DOHH2 (cell line): ENCODE data around the gene IFI35.

ENCODE experiments used
- H3F3A ChIP-seq: fragments of 200-600 bp; sonication (generic), shearing (Covaris generic); 2 replicates; pipeline ENCODE4 v1.6.0; 2016; ENCODE audit warnings: antibody characterized with exemption, mild to moderate bottlenecking; ENCODE audit not compliant: control insufficient read depth, insufficient read depth
- H3K27ac ChIP-seq: fragments of 200-600 bp; sonication (generic); 2 replicates; pipeline ENCODE4 v1.5.1; 2014; ENCODE audit warnings: low read depth, mild to moderate bottlenecking, low read length, moderate library complexity
- H3K27me3 ChIP-seq: fragments of 200-600 bp; sonication (generic); 2 replicates; pipeline ENCODE4 v1.6.1; 2014; ENCODE audit warnings: mild to moderate bottlenecking, low read length, mixed read lengths; ENCODE audit not compliant: control insufficient read depth
- H3K36me3 ChIP-seq: fragments of 200-600 bp; sonication (generic); 2 replicates; pipeline ENCODE4 v1.6.1; 2014; ENCODE audit warnings: mild to moderate bottlenecking, low read length, moderate library complexity, mixed read lengths; ENCODE audit not compliant: control insufficient read depth
- H3K4me1 ChIP-seq: fragments of 200-600 bp; sonication (generic); 2 replicates; pipeline ENCODE4 v1.6.1; 2014; ENCODE audit warnings: mild to moderate bottlenecking, low read length, mixed read lengths; ENCODE audit not compliant: control insufficient read depth
- H3K4me2 ChIP-seq: fragments of 200-600 bp; sonication (generic); 2 replicates; pipeline ENCODE4 v1.6.0; 2014; ENCODE audit warnings: mild to moderate bottlenecking, low read length, moderate library complexity
- H3K4me3 ChIP-seq: fragments of 200-600 bp; sonication (generic); 2 replicates; pipeline ENCODE4 v1.5.1; 2014; ENCODE audit warnings: mild to moderate bottlenecking, low read length, mixed read lengths
- H3K79me2 ChIP-seq: fragments of 200-600 bp; sonication (generic); 2 replicates; pipeline ENCODE4 v1.6.1; 2014; ENCODE audit warnings: mild to moderate bottlenecking, low read length, mixed read lengths; ENCODE audit not compliant: control insufficient read depth
- H3K9me2 ChIP-seq: fragments of 200-600 bp; sonication (generic); replicated peaks from 2 replicates; pipeline ENCODE4 v1.6.1; 2014; ENCODE audit warnings: mild to moderate bottlenecking, low read length, mixed read lengths; ENCODE audit not compliant: control insufficient read depth
- H3K9me3 ChIP-seq: fragments of 200-600 bp; sonication (generic); 2 replicates; pipeline ENCODE4 v1.6.1; 2014; ENCODE audit warnings: antibody characterized with exemption, low read length, mixed read lengths; ENCODE audit not compliant: control insufficient read depth, insufficient read depth
- H4K20me1 ChIP-seq: fragments of 200-600 bp; sonication (generic); 2 replicates; pipeline ENCODE4 v1.6.0; 2014; ENCODE audit warnings: low read depth, mild to moderate bottlenecking, antibody characterized with exemption, low read length, moderate library complexity; ENCODE audit not compliant: control insufficient read depth, insufficient read depth
- EZH2phosphoT487 ChIP-seq: fragments of 200-600 bp; sonication (generic); IDR thresholded peaks from 2 replicates; pipeline ENCODE4 v1.6.1; 2017; ENCODE audit warnings: borderline replicate concordance, mild to moderate bottlenecking, antibody characterized with exemption, low read length, moderate library complexity, mixed read lengths
- TF ChIP-seq, protein P1 (sequence below): fragments of 200-600 bp; sonication (generic); IDR thresholded peaks from one replicate; pipeline ENCODE4 v1.5.1; 2014; ENCODE audit warnings: antibody characterized with exemption, mild to moderate bottlenecking, low read depth, low read length; ENCODE audit not compliant: poor library complexity, severe bottlenecking

Gene IFI35

DNA sequence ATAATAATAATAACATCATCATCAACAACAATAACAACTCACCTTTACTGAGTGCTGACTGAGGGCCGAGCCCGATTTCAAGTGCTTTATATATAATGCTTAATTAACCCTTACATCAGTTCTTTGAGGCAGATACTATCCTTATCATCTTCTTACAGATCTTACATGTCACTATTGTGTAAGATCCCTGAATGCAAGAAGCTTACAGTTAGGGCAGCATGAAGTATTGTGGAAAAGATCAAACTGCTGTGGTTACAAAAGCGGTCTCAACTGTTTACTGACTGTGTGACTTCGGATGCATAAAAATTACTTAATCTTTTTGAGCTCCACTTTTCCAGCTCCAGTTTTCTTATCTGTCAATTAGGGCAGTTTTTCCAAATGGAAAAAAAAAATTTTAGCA, 12.3 kb downstream of the IFI35 start:
- Histone ChIP-seq H3K4me3 (no peak overlapping the region), H3K36me3 (no peaks in the 10 kb centered on the region), H3K4me1 (peaks cover 8% of the 10 kb centered on the region), H3K27ac (no peak overlapping the region), H3K79me2 (no peaks in the 10 kb centered on the region), H3K9me3 (no peaks in the 10 kb centered on the region), H3F3A (peaks cover 5% of the 10 kb centered on the region), H3K9me2 (no peaks in the 10 kb centered on the region), H3K27me3 (no peaks in the 10 kb centered on the region), H4K20me1 (no peaks in the 10 kb centered on the region), H3K4me2 (no peak overlapping the region)
- no peak for TF ChIP-seq EZH2phosphoT487
- TF ChIP-seq, protein P1, sequence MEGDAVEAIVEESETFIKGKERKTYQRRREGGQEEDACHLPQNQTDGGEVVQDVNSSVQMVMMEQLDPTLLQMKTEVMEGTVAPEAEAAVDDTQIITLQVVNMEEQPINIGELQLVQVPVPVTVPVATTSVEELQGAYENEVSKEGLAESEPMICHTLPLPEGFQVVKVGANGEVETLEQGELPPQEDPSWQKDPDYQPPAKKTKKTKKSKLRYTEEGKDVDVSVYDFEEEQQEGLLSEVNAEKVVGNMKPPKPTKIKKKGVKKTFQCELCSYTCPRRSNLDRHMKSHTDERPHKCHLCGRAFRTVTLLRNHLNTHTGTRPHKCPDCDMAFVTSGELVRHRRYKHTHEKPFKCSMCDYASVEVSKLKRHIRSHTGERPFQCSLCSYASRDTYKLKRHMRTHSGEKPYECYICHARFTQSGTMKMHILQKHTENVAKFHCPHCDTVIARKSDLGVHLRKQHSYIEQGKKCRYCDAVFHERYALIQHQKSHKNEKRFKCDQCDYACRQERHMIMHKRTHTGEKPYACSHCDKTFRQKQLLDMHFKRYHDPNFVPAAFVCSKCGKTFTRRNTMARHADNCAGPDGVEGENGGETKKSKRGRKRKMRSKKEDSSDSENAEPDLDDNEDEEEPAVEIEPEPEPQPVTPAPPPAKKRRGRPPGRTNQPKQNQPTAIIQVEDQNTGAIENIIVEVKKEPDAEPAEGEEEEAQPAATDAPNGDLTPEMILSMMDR, result no peak

DNA sequence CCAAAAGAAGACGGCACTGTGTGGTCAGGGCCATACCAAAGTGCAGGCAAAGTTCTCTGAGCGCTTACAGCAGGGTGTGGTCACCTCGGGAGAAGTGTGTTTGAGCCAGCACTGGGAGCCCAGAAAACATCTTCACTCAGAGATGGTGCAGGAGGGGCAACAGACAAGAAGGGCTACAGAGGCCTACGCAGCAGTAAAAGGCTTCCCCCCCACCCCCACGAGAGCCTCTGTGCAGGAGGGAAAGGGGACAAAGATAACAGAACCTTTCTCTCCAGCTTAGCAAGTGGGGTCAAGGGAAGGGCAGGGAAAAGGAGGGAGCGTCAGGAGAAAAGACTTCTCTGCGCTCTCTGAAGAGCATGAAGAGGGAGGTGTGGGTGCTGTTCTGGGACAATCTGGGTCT, 12.8 kb downstream of the IFI35 start:
- no peak for TF ChIP-seq EZH2phosphoT487
- TF ChIP-seq, protein P1, result no peak
- Histone ChIP-seq H3K4me2 (no peak overlapping the region), H3K36me3 (no peaks in the 10 kb centered on the region)

DNA sequence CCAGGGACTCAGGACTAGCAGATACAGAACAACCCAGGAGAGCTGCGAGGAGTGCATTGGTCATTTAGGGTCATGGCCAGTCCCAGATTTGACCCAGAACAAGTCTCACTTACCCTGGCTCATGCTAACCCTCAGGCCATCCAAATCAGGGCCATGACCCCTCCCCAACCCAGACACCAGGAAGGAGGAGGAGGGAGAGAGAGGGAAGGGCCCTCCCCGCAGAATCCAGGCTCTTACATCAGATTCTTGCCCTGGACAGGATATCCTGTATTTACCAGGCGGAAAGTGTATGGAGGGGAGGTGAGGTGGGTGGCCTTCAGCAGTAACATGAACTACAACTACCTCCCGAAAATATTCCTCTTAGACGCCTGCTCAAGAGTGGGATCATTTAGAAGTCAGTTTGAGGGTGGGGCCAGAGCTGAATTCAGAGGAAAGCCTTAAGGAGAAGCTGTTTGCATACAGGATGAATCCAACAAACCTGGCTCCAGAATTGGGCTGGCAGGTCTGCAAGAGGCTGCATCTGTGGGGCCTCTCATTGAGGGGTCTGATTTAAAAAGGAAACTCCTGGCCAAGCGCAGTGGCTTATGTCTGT, 13.5 kb downstream of the IFI35 start:
- H3F3A ChIP-seq, result peaks cover 5% of the 10 kb centered on the region
- peaks cover 15% of the 10 kb centered on the region for H3K4me1 ChIP-seq
- no peaks in the 10 kb centered on the region for H3K9me2 ChIP-seq
- H4K20me1 ChIP-seq, result no peaks in the 10 kb centered on the region
- H3K27me3 ChIP-seq, result peaks cover 4% of the 10 kb centered on the region
- H3K9me3 ChIP-seq, result no peaks in the 10 kb centered on the region
- H3K4me2 ChIP-seq, result no peak overlapping the region
- TF ChIP-seq, protein P1, result no peak
- TF ChIP-seq EZH2phosphoT487, result no peak
- no peaks in the 10 kb centered on the region for H3K36me3 ChIP-seq
- no peak overlapping the region for H3K27ac ChIP-seq
- H3K79me2 ChIP-seq, result no peaks in the 10 kb centered on the region
- no peak overlapping the region for H3K4me3 ChIP-seq

More for the DNA sequence above, 12.8 kb downstream of the IFI35 start:
- Histone ChIP-seq H3K27ac (no peak overlapping the region), H3F3A (peaks cover 5% of the 10 kb centered on the region), H3K27me3 (peaks cover under 1% of the 10 kb centered on the region; the same call in 1 of the 2 replicates), H3K79me2 (no peaks in the 10 kb centered on the region), H3K4me3 (no peak overlapping the region), H3K9me2 (no peaks in the 10 kb centered on the region), H3K4me1 (peaks cover 11% of the 10 kb centered on the region), H4K20me1 (no peaks in the 10 kb centered on the region), H3K9me3 (no peaks in the 10 kb centered on the region)
